SK-N-SH treated with all-trans-retinoic acid at 6 μM for 48 hours (cell line): ENCODE data around the gene AP3S2.

ENCODE experiments used
- ATAC-seq: fragments of 200-7000 bp; cut with Tn5 transposase; 3 replicates; pipeline ENCODE4 v1.9.1; 2020; ENCODE audit warnings: mild to moderate bottlenecking, moderate library complexity
- ARNTL ChIP-seq: fragments of 450-650 bp; formaldehyde crosslinking; IDR thresholded peaks from 2 replicates; pipeline ENCODE4 v1.5.0; 2020; ENCODE audit warnings: low read depth, mild to moderate bottlenecking, moderate library complexity, borderline replicate concordance
- BACH2 ChIP-seq: fragments of 250-450 bp; sonication (Bioruptor Pico); IDR thresholded peaks from 2 replicates; pipeline ENCODE4 v1.9.0; 2021; ENCODE audit warnings: mild to moderate bottlenecking, borderline replicate concordance
- CSDC2 ChIP-seq: fragments of 250-450 bp; sonication (Bioruptor Pico); IDR thresholded peaks from 2 replicates; pipeline ENCODE4 v1.5.0; 2020; ENCODE audit warnings: mild to moderate bottlenecking, moderate library complexity
- ESRRG ChIP-seq: fragments of 250-450 bp; sonication (Bioruptor Pico); IDR thresholded peaks from 2 replicates; pipeline ENCODE4 v1.6.1; 2021; ENCODE audit warnings: mild to moderate bottlenecking
- GLIS3 ChIP-seq: fragments of 250-450 bp; sonication (Bioruptor Pico); IDR thresholded peaks from 2 replicates; pipeline ENCODE4 v1.5.0; 2020; ENCODE audit warnings: mild to moderate bottlenecking, moderate library complexity
- ISL1 ChIP-seq: fragments of 250-450 bp; sonication (Bioruptor Pico); IDR thresholded peaks from 2 replicates; pipeline ENCODE4 v2.1.2; 2022; ENCODE audit warnings: mild to moderate bottlenecking, moderate library complexity
- OSR1 ChIP-seq: fragments of 250-450 bp; sonication (Bioruptor Pico); IDR thresholded peaks from 2 replicates; pipeline ENCODE4 v1.8.0; 2022; ENCODE audit warnings: moderate library complexity, mild to moderate bottlenecking, inconsistent platforms
- PPARA ChIP-seq: fragments of 250-450 bp; sonication (Bioruptor Pico); IDR thresholded peaks from 2 replicates; pipeline ENCODE4 v1.5.0; 2020; ENCODE audit warnings: mild to moderate bottlenecking, borderline replicate concordance
- RARB ChIP-seq: fragments of 250-450 bp; sonication (Bioruptor Pico); IDR thresholded peaks from 2 replicates; pipeline ENCODE4 v1.8.0; 2021; ENCODE audit warnings: mild to moderate bottlenecking, moderate library complexity
- SNAI2 ChIP-seq: fragments of 250-450 bp; sonication (Bioruptor Pico); IDR thresholded peaks from 2 replicates; pipeline ENCODE4 v1.5.0; 2020; ENCODE audit warnings: mild to moderate bottlenecking, moderate library complexity
- TCF4 ChIP-seq: fragments of 250-450 bp; sonication (Bioruptor Pico); IDR thresholded peaks from 2 replicates; pipeline ENCODE4 v1.8.0; 2021; ENCODE audit warnings: mild to moderate bottlenecking, moderate library complexity, borderline replicate concordance
- TOX ChIP-seq: fragments of 250-450 bp; sonication (Bioruptor Pico); IDR thresholded peaks from 2 replicates; pipeline ENCODE4 v1.8.0; 2021; ENCODE audit warnings: mild to moderate bottlenecking, moderate library complexity, borderline replicate concordance
- ZC3H10 ChIP-seq: fragments of 250-450 bp; sonication (Bioruptor Pico); IDR thresholded peaks from 2 replicates; pipeline ENCODE4 v1.5.1; 2021; ENCODE audit warnings: mild to moderate bottlenecking, moderate library complexity
- ZFP3 ChIP-seq: fragments of 250-450 bp; sonication (Bioruptor Pico); IDR thresholded peaks from 2 replicates; pipeline ENCODE4 v1.5.0; 2020; ENCODE audit warnings: mild to moderate bottlenecking, moderate library complexity
- ZFP30 ChIP-seq: fragments of 450-650 bp; formaldehyde crosslinking; IDR thresholded peaks from 2 replicates; pipeline ENCODE4 v1.5.0; 2022; ENCODE audit warnings: mild to moderate bottlenecking, moderate library complexity
- ZNF565 ChIP-seq: fragments of 450-650 bp; formaldehyde crosslinking; conservative IDR thresholded peaks from 2 replicates; pipeline ENCODE4 v1.5.0; 2020; ENCODE audit warnings: low read depth, mild to moderate bottlenecking, moderate library complexity
- ZNF70 ChIP-seq: fragments of 450-650 bp; formaldehyde crosslinking; IDR thresholded peaks from 2 replicates; pipeline ENCODE4 v1.5.0; 2020; ENCODE audit warnings: mild to moderate bottlenecking, moderate library complexity
- ZNF8 ChIP-seq: fragments of 450-650 bp; formaldehyde crosslinking; IDR thresholded peaks from 2 replicates; pipeline ENCODE4 v1.5.0; 2020; ENCODE audit warnings: mild to moderate bottlenecking, moderate library complexity
- TF ChIP-seq, protein P1 (sequence below): fragments of 250-450 bp; sonication (Bioruptor Pico); IDR thresholded peaks from 2 replicates; pipeline ENCODE4 v1.8.0; 2021; ENCODE audit warnings: low read depth, mild to moderate bottlenecking, moderate library complexity, borderline replicate concordance
- TF ChIP-seq, protein P2 (sequence below): fragments of 250-450 bp; sonication (Bioruptor Pico); IDR thresholded peaks from 2 replicates; pipeline ENCODE4 v1.8.0; 2020; ENCODE audit warnings: mild to moderate bottlenecking, moderate library complexity, borderline replicate concordance
- TF ChIP-seq, protein P3 (sequence below): fragments of 250-450 bp; sonication (Bioruptor Pico); IDR thresholded peaks from 2 replicates; pipeline ENCODE4 v1.5.1; 2021; ENCODE audit warnings: mild to moderate bottlenecking, moderate library complexity
- TF ChIP-seq, protein P4 (sequence below): fragments of 250-450 bp; sonication (Bioruptor Pico); IDR thresholded peaks from 2 replicates; pipeline ENCODE4 v1.5.0; 2020; ENCODE audit warnings: mild to moderate bottlenecking, moderate library complexity

AP3S2 gene

DNA sequence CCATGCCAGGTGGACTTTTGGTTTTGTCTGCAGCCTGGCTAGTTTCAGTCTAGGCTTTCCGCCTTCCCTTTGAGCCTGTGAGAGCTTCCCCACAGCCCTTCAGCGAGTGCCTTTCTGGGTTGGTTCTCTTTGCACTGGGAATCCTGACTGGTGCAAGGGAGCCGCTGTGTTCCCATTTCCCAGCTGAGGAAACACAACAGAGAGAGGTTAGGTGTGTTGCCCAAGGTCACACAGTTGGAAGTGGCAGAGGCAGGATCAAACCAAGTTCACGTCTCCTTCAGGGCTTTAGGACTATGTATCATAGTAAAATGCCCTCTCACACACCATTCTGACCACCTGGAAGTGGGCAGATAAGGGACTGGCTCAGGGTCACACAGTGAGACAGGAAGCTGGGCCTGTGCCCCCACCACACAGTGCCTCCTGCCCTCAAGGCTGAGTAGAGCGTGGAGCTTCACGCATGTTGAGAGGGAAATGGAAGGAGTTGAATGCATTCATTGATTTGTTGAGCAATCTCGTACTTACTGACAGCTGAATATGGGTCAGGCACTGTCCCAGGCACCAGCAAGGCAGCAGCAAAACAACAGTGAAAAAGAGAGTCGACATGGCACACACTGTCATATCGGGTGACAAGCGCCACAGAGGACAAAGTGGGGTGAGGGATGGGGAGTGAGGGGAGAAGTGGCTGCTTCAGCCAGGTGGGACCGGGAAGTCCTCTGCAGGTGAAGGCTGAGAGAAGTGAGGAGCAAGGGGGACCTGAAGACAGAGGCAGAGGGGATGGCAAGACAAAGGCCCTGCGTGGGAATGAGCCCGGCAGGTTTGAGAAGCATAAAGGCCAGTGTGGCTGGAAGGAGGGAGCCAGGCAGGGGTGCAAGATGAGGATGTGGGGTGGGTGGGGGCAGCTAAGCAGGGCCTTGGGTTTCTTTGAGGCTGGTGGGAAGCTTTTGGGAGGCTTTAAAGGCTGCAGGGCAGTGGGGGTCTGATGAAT is 66.8 kb downstream of the AP3S2 start (continued):
- TF ChIP-seq, protein P1, sequence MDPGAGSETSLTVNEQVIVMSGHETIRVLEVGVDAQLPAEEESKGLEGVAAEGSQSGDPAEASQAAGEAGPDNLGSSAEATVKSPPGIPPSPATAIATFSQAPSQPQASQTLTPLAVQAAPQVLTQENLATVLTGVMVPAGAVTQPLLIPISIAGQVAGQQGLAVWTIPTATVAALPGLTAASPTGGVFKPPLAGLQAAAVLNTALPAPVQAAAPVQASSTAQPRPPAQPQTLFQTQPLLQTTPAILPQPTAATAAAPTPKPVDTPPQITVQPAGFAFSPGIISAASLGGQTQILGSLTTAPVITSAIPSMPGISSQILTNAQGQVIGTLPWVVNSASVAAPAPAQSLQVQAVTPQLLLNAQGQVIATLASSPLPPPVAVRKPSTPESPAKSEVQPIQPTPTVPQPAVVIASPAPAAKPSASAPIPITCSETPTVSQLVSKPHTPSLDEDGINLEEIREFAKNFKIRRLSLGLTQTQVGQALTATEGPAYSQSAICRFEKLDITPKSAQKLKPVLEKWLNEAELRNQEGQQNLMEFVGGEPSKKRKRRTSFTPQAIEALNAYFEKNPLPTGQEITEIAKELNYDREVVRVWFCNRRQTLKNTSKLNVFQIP (CRISPR knock-in tag): no peak
- TF ChIP-seq ZNF70 (CRISPR knock-in tag) (no peak), PPARA (CRISPR knock-in tag) (no peak), ZFP30 (CRISPR knock-in tag) (no peak), ESRRG (CRISPR knock-in tag) (no peak), RARB (no peak), CSDC2 (CRISPR knock-in tag) (no peak), TCF4 (no peak), ZFP3 (no peak), ZNF565 (CRISPR knock-in tag) (no peak)
- TF ChIP-seq, all 23 proteins: peak for 0

DNA sequence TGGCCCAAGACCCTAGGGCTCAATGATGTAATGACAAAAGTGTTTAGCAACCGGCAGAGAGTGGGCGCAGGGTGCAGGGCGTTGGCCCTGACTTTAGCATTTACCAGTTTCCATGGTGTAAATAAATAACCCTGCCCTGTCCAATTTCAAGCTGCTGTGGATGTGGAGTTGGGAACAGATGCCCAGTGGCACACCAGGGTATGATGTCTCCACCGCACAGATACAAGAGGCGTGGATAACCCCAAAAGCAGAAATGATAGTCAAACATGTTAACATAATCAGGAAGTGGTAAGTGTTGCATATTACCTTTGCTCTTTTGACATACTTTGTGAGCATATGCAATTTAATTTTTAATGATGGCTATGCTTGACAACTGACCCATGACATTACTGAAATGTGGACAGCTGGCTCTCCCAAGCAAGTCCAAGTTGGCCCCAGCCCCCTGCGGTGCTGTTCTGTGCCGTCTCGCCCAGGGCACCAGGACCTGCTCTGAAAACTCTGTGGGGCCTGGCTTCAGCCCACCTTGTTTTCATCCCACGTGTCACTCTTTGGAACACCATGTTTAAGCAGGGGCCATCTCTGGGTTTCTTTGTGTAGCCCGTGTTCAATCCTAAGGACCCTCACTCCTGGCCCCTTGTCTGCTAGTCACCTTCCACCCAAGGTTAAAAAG is 68.4 kb downstream of the AP3S2 start:
- TF ChIP-seq ZC3H10 (CRISPR knock-in tag) (no peak), TOX (CRISPR knock-in tag) (no peak), BACH2 (no peak), GLIS3 (no peak), OSR1 (CRISPR knock-in tag) (no peak), TCF4 (no peak), ISL1 (CRISPR knock-in tag) (no peak), ZNF70 (CRISPR knock-in tag) (no peak), ZNF8 (CRISPR knock-in tag) (no peak), ARNTL (CRISPR knock-in tag) (no peak), PPARA (CRISPR knock-in tag) (no peak), ZNF565 (CRISPR knock-in tag) (no peak), SNAI2 (no peak), ZFP3 (no peak), CSDC2 (CRISPR knock-in tag) (no peak)
- TF ChIP-seq, protein P2, sequence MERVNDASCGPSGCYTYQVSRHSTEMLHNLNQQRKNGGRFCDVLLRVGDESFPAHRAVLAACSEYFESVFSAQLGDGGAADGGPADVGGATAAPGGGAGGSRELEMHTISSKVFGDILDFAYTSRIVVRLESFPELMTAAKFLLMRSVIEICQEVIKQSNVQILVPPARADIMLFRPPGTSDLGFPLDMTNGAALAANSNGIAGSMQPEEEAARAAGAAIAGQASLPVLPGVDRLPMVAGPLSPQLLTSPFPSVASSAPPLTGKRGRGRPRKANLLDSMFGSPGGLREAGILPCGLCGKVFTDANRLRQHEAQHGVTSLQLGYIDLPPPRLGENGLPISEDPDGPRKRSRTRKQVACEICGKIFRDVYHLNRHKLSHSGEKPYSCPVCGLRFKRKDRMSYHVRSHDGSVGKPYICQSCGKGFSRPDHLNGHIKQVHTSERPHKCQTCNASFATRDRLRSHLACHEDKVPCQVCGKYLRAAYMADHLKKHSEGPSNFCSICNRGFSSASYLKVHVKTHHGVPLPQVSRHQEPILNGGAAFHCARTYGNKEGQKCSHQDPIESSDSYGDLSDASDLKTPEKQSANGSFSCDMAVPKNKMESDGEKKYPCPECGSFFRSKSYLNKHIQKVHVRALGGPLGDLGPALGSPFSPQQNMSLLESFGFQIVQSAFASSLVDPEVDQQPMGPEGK (CRISPR knock-in tag): no peak
- TF ChIP-seq, protein P1 (CRISPR knock-in tag): no peak
- TF ChIP-seq, protein P3, sequence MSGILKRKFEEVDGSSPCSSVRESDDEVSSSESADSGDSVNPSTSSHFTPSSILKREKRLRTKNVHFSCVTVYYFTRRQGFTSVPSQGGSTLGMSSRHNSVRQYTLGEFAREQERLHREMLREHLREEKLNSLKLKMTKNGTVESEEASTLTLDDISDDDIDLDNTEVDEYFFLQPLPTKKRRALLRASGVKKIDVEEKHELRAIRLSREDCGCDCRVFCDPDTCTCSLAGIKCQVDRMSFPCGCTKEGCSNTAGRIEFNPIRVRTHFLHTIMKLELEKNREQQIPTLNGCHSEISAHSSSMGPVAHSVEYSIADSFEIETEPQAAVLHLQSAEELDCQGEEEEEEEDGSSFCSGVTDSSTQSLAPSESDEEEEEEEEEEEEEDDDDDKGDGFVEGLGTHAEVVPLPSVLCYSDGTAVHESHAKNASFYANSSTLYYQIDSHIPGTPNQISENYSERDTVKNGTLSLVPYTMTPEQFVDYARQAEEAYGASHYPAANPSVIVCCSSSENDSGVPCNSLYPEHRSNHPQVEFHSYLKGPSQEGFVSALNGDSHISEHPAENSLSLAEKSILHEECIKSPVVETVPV (CRISPR knock-in tag): no peak
- no peak for ATAC-seq

DNA sequence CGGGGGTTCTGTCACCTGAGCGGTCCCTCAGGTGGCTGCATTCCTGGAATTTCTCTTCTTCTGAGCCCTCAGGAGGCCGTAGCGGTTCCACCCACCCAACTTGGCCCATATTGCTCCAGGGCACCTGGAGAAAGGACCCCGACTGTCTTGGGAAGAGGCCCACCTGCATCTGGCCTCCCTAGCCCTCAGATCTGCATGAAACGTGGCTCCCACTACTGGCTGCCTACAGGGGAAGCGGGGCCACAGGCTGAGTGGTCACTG is 69.3 kb downstream of the AP3S2 start:
- no peak for ATAC-seq
- TF ChIP-seq, protein P4, sequence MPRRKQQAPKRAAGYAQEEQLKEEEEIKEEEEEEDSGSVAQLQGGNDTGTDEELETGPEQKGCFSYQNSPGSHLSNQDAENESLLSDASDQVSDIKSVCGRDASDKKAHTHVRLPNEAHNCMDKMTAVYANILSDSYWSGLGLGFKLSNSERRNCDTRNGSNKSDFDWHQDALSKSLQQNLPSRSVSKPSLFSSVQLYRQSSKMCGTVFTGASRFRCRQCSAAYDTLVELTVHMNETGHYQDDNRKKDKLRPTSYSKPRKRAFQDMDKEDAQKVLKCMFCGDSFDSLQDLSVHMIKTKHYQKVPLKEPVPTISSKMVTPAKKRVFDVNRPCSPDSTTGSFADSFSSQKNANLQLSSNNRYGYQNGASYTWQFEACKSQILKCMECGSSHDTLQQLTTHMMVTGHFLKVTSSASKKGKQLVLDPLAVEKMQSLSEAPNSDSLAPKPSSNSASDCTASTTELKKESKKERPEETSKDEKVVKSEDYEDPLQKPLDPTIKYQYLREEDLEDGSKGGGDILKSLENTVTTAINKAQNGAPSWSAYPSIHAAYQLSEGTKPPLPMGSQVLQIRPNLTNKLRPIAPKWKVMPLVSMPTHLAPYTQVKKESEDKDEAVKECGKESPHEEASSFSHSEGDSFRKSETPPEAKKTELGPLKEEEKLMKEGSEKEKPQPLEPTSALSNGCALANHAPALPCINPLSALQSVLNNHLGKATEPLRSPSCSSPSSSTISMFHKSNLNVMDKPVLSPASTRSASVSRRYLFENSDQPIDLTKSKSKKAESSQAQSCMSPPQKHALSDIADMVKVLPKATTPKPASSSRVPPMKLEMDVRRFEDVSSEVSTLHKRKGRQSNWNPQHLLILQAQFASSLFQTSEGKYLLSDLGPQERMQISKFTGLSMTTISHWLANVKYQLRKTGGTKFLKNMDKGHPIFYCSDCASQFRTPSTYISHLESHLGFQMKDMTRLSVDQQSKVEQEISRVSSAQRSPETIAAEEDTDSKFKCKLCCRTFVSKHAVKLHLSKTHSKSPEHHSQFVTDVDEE (CRISPR knock-in tag): no peak
- TF ChIP-seq ZFP30 (CRISPR knock-in tag) (no peak), TOX (CRISPR knock-in tag) (no peak), GLIS3 (no peak), SNAI2 (no peak), ZNF70 (CRISPR knock-in tag) (no peak), CSDC2 (CRISPR knock-in tag) (no peak), ESRRG (CRISPR knock-in tag) (no peak)
- TF ChIP-seq, protein P2 (CRISPR knock-in tag): no peak
- TF ChIP-seq, protein P1 (CRISPR knock-in tag): no peak
